NCI-H2107 treated with DMSO at 0.1 percent for 48 hours (cell line): Measurements from ENCODE around the gene TAP1.
A peak's percentile ranks its signal among the peaks of the same experiment; 100 is the strongest.

Source experiments
- DNase-seq: peaks from one replicate; lab custom pipeline; 2025; ENCODE audit not compliant: unreplicated experiment; lab: John Stamatoyannopoulos, UW

Gene TAP1

GRCh38 chr6:32862725-32863124 is 9.2 kb upstream of the TAP1 start:
- DNase-seq = no peak

GRCh38 chr6:32860674-32861073 is 7.2 kb upstream of the TAP1 start:
- DNase-seq = no peak

GRCh38 chr6:32858194-32858593 is 4.7 kb upstream of the TAP1 start:
- DNase-seq = no peak

GRCh38 chr6:32857156-32857891 is 3.8 kb upstream of the TAP1 start:
- no peak for DNase-seq

- DNase-seq = no peak
These were observed 2.1 kb upstream of the TAP1 start for GRCh38 chr6:32855467-32856174.

GRCh38 chr6:32854376-32855178 is 1.1 kb upstream of the TAP1 start:
- DNase-seq = no peak

- DNase-seq = no peak
These were observed 512 bp downstream of the TAP1 start for GRCh38 chr6:32852844-32853540.

GRCh38 chr6:32852018-32852843 is 1.3 kb downstream of the TAP1 start:
- DNase-seq = no peak

GRCh38 chr6:32851025-32851424 is 2.5 kb downstream of the TAP1 start:
- DNase-seq = no peak

- no peak for DNase-seq
These were observed 4.4 kb downstream of the TAP1 start for GRCh38 chr6:32849126-32849525.

- no peak for DNase-seq
These were observed 5.7 kb downstream of the TAP1 start for GRCh38 chr6:32847795-32848194.

- no peak for DNase-seq
These were observed 6.5 kb downstream of the TAP1 start for GRCh38 chr6:32847004-32847403.

- no peak for DNase-seq
These were observed 8.1 kb downstream of the TAP1 start for GRCh38 chr6:32845384-32845884.

GRCh38 chr6:32844839-32845383 is 8.6 kb downstream of the TAP1 start:
- DNase-seq = no peak

GRCh38 chr6:32843979-32844838 is 9.3 kb downstream of the TAP1 start, which contains the start of gene PSMB8:
PSMB8 (minus strand) TSS chr6:32844047; CDS start chr6:32843996, 51 bp downstream.
- DNase-seq = peak; percentile 85

GRCh38 chr6:32843331-32843978 is 10.0 kb downstream of the TAP1 start:
- peak; percentile 11 for DNase-seq

- DNase-seq = no peak
These were observed 10.8 kb downstream of the TAP1 start for GRCh38 chr6:32842690-32843089.

GRCh38 chr6:32842021-32842650 is 11.4 kb downstream of the TAP1 start:
- DNase-seq = no peak
